PC-3 (cell line): ENCODE measurements around the gene TNFRSF25.

Source experiments
- EZH2 ChIP-seq: fragments of 300-600 bp; sonication (generic); IDR thresholded peaks from one replicate; pipeline ENCODE4 v1.6.1; 2017; ENCODE audit warnings: antibody characterized with exemption, mild to moderate bottlenecking, low read length; ENCODE audit not compliant: unreplicated experiment
- EZH2phosphoT487 ChIP-seq: fragments of 300-600 bp; sonication (generic); IDR thresholded peaks from 2 replicates; pipeline ENCODE4 v1.6.1; 2018; ENCODE audit warnings: mild to moderate bottlenecking, antibody characterized with exemption, low read length, borderline replicate concordance
- TF ChIP-seq, protein P1 (sequence below): fragments of 300-600 bp; sonication (generic); conservative IDR thresholded peaks from 2 replicates; pipeline ENCODE4 v1.5.1; 2017; ENCODE audit warnings: antibody characterized with exemption, low read depth, mild to moderate bottlenecking, low read length

DNA sequence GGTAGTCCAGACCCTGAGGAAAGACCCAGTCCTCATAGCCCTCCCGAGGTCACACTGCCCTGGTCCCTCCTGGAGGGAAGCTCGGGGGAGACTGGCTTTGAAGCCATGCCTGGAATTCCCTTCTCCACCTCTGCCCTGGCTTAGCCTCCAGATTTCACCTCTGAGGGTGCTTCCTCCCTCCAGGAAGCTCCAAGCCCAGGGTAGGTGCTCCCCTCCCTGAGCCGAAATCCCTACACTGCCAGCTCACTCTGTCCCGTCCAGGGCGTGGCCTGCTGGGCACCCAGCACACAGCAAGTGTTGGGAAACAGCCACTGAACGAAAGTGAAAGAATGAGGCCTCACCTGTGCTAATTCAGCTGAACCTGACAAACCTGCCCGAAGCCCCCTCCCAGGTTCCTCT is 6.0 kb upstream of the TNFRSF25 start:
- TF ChIP-seq, protein P1, sequence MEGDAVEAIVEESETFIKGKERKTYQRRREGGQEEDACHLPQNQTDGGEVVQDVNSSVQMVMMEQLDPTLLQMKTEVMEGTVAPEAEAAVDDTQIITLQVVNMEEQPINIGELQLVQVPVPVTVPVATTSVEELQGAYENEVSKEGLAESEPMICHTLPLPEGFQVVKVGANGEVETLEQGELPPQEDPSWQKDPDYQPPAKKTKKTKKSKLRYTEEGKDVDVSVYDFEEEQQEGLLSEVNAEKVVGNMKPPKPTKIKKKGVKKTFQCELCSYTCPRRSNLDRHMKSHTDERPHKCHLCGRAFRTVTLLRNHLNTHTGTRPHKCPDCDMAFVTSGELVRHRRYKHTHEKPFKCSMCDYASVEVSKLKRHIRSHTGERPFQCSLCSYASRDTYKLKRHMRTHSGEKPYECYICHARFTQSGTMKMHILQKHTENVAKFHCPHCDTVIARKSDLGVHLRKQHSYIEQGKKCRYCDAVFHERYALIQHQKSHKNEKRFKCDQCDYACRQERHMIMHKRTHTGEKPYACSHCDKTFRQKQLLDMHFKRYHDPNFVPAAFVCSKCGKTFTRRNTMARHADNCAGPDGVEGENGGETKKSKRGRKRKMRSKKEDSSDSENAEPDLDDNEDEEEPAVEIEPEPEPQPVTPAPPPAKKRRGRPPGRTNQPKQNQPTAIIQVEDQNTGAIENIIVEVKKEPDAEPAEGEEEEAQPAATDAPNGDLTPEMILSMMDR, result no peak
- TF ChIP-seq EZH2phosphoT487 (no peak), EZH2 (no peak)
